NCI-H1092 (cell line): ENCODE measurements around the gene C18orf63.

Source experiments
- DNase-seq: peaks from one replicate; lab custom pipeline; 2025; lab: John Stamatoyannopoulos, UW

Gene C18orf63

DNA sequence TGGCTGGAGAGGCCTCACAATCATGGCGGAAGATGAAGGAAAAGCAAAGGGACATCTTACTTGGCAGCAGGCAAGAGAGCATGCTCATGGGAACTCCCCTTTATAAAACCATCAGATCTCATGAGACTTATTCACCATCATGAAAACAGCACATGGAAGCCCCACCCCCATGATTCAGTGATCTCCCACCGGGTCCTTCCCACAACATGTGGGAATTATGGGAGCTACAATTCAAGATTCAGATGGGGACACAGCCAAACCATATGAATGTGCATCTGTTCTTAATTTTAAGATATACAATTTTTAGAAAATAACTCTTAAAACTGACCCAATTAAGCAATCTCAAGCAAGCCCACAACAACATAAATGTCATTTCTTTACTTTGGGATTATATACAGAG is 12.6 kb downstream of the C18orf63 start:
- no peak for DNase-seq

DNA sequence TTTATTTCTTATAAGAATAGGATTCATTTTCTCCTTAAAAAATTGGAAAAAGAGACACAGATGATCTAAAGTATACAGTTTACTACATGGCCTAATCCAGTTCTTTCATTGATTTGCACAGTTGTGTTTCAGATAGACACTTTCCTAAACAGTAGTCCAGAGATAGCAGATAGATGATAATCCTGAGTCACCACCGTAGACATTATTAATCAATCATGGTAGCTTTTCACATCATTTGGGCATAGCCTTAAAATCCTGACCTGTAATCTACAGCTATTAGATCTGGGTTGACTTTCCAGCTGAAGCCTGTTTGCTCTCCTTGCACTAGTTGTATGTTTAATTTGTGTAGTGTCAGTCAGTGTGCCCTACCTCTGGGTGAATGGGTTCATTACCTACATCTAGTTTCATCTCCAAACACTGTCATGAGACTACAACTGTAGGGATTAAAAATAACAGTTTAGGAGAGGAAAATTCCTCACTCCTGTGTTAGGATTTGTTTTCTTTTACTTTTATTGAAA is 14.1 kb downstream of the C18orf63 start:
- DNase-seq, result no peak

DNA sequence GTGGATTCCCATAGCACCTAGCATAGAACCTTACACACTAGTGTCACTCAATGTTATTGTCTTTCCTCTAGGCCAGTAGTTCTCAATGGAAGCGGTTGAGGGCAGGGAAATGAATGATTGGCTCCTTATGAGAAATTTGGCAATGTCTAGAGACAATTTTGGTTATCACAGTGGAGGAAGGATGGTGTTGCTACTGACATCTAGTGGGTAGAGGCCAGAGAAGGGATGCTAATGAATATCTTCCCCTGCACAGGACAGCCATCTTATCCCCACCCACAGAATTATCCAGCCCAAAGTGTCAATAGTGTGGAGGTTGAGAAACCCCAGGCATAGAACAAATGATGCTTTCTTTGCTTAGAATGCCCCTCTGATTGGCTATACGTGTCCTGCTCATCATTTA is 15.8 kb downstream of the C18orf63 start:
- no peak for DNase-seq

DNA sequence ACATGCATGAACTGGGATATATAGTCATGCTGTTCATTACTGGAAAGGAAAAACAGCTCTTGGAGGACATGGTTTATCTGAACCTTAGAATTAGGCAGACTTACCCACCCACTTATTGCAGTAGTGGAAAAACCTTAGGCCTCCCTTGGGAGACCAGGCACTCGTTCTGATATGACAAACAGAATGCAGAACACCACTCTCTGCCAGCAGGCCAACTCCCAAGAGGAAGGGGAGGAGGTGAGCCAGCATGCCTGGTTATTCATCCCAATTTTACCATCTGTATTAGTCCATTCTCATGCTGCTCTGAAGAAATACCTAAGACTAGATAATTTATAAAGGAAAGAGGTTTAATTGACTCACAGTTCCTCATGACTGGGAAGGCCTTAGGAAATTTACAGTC is 17.5 kb downstream of the C18orf63 start:
- no peak for DNase-seq

DNA sequence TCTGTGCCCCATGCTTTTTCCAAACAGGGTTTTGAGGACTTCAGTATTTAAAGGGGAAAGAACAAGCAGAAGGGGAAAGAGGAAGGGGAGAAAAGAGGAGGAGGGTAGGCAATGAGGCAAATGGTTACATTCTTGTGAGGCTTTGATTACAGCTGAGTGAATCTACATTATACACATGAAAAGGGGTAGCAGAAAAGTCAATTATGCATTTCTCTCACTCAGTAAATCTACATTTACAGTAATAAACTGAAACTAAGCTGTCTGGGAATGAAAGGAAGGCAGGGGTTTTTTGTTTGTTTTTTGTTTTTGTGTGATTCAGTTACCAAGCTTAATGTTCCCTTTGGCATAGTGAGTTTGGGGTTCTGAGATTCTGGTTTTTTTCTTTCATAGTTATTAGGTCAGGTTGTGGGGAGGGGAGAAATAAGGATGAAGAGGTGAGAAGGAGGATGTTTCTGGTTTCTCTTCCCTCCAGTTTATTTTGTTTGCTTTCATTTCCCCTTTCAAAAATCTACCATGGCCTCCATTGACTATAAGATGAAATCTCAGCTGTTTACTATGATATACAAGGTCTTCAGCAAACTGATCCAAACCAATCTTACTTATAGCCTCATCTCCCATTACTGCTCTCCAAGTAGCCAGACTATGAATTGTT is 18.7 kb downstream of the C18orf63 start:
- no peak for DNase-seq

DNA sequence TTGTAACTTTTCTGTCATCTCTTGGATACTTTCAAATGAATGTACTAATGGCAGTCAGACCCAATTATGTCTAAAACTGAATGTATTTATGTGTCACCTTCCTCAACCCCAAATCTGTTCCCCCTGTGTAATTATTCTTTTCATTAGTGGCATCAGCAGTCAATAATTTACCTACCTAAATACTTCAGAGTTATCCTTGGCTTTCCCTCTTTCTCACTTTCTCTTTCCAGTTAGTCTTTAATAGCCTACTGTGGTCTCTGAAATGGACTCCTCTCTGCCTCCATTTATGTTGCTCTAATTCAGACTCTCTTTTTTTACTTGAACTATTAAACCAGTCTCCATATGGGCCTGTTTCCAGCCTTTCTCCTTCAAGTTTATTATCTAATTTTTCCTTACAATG is 21.0 kb downstream of the C18orf63 start:
- DNase-seq, result no peak

DNA sequence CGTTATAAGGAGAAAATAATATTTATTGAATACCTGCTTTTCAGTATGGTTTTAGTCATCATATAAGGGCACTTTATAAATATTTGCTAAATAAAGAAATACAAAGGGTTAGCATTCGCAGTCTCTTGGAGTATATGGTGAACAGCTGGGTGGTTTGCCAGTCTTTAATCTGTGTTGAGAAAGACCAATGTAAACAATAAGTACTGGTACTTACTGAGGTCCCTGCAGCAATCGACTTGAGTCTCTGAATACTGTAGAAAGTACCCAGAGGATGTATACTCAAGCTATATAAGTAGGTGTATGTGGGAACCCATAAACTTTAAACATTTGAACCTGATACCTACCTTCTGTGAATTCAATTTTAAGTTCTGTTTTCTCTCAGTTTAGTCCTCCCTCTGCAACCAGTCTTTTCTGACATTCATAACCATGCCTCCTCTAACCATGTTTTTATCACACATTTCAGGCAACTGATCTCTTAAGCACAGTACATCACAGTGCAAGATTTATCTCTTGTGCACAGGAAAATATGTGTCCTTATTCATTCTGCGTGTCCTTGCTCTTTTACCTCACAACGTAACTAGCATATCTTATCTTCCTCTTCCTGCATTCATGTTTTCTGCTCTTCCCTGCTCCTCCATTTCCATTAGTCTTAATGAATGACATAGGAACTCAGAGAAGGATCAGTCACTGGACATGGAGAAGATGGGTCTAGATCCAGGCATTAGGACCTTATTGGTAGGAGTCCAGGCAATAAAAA is 21.7 kb downstream of the C18orf63 start:
- no peak for DNase-seq

DNA sequence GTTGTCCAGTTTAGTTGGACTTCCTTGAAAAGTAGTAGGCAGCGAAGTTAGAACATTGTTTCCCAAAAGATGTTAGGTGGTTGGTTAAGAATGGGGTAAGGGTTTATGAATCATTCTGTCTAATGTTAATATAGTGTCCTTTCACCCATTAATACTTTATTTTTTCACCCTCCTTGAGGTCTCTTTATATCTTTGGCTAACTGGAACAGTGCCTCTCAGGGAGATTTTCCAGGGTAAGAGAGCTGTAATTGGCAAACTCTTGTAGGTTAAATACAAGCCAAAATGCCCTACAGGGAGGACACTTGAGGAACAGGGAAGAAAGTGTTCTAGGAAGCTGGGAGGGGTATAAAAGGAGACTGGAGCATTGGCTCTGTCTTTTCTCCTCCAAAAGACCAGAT is 22.3 kb downstream of the C18orf63 start:
- DNase-seq, result no peak

DNA sequence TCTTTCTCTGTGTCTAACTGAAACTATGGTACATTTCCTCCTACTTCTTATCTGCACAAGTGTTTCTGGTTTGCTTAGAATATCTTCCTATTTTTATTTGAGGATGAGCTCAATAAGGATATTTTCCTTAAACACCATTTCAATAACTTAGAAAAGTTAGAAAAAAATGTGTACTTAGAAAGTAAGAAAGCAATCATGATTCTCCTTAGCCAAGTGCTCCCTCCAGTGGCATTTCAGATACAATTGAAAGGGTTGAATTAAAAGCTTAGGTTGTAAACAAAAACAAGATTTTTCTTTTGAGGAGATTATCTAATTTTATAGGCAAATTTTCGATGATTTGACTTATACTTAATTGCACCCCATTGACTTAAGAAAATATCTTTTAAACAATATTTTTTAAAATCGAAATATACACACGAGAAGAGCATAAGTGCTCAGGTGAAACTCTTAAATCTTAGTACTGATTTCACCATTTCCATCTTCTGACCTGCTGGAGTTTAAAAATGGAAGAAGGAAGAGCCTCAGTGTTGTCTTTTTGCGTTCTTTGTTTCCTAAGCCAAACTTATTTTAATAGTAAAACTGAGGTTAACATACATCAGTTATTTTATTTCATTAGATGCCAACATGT is 26.9 kb downstream of the C18orf63 start:
- DNase-seq, result peak; percentile 8

DNA sequence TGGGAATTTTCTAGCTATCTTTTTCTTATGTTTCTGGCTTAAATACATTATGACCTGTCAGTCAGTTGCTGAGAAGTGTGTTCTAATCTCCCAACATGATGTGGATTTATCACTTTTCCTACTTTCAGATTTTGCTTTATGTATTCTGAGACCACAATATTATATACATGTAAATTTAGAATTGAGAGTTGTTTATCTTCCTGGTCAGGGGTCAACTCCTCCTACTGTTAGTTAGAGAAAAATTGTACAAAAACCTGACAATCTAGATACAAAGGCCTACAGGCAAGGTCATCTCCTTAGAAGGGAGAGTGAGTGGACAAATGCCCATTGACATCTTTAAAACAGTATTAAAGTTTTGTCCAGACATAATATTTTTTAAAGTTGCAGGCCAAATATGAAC is 30.6 kb downstream of the C18orf63 start:
- DNase-seq, result no peak

DNA sequence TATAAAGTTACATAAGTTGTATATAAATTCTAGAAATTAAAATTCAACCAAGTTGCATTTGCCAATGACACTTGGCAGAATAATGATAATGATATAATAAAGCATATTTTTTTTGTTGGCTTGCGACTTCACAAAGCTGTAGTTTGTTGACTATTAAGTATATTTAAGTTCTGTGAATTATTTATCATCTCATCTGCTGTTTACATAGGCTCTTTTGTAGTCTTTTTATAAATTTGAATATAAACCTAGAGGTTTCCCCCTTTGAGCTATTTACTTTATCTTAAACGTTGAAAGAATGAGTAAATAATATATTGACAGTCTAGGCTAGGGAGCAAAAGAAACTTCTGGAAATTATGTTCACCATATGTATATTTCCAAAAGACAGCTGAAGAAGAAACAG is 32.9 kb downstream of the C18orf63 start:
- no peak for DNase-seq

DNA sequence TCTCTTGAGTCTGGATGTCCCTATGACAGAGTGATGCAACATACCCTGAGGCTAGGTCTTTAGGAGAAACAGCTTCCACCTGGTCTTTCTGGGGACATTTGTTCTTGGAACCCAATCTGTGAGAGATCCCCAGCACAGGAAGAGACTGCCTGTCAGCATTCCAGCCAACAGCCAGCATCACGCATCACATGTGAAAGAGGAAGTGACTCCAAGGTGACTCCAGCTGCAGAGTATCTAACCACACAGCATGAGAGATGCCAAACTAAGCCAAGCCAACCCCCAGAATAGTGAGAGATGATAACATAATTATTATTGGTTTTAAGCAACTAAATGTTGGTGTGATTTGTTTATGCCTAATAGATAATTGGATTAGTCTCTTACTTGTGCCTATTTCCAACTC is 35.7 kb downstream of the C18orf63 start:
- no peak for DNase-seq

DNA sequence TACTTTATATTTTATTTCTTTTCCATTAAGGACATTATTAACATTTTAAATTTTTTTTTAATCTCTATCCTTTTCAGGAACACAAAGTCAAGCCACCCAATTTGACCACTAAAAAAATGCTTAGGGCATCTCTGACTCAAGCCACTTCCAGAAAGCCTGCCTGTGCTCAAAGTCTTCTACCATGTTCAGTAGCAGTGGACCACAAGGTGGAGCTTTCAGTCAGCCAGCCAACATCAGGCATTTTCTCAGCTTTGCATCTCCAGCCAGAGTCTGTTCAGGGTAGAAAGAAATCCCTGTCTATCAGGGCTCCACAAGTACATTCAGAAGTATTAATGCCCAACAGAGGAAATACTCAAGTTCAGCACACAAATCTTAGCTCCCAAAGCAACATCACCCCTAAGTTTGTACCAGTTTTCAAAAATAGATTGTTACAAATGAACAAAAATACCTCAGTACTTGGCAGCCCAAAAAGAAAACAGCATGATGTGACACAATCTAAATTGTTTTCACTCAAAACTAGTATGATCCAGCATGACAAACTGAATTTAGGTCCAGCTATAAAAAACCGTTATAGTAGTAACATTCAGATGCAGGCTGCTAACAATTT is 37.6 kb downstream of the C18orf63 start:
- peak; percentile 44 for DNase-seq

DNA sequence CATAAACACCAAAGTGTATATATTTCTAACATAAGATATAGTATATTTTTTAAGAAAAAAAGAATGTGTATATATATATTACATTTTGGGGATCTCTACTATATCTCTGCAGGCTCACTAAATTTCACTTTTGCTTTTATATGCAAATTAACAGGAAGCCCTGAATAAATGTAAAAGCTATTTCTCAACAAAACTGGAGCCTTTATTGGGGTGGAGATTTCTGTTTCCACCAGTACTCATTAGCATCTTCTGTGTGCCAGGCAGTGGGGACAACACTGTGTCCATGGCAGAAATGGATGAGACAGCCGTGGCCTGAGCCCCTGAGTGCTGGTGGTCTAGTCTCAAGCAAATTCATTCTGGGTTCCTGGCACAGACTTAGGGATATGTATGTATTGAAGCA is 41.3 kb downstream of the C18orf63 start:
- DNase-seq, result no peak

DNA sequence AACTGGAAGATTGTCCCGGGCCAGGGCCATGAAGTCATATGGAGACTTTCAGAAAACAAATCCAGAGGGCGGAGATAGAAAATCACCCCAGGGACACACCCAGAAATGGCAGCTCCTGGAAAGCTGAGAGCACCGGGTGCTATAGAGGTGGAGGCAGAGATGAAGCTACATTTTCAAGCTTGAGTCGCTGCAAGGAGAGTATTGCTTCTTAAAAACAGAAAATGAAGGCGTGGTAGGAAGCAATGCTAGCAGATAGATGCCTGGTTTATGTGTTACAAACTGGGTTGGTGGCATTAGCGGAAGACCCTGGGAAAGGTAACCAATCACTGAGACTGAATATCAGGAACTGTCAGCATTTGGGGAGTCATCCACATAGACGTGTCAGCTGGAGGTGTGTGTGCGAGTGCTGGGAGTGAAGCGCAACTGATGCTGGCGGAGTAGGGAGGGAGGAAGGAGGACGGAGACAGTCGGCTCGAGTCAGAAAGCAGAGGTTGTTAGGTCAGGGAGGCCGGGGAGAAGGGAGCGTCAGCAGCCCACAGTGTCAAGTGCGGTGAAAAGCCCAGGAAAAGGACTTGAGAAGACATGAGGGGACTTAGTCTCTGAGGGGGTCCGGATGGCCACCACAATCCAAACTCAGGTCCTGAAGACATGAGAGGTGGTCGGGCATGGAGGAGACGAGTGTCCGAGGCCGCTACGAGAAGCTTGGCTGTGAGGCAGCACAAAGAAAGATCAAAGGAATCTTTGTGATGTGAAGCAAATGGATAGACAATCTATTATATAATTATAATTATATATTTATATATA is 45.4 kb downstream of the C18orf63 start:
- no peak for DNase-seq

DNA sequence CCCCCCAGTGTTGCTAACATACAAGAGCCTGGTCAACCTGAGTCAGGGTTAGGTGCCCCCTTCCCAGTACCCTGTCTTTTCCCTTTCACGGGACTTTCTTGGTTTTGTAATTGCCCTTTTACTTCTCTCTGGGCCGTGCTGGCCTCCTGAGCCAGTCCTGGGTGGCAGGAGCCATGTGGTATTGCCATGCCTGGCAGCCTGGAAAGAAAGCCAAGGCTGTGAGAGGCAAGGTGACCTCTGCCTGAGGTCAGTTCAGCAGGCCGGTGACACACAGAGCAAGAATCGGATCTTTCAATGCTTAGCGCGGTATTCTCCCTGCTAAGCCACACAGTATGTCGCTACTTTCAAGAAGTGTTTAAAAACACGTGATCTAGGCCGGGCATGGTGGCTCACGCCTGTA is 52.3 kb downstream of the C18orf63 start:
- DNase-seq, result no peak

DNA sequence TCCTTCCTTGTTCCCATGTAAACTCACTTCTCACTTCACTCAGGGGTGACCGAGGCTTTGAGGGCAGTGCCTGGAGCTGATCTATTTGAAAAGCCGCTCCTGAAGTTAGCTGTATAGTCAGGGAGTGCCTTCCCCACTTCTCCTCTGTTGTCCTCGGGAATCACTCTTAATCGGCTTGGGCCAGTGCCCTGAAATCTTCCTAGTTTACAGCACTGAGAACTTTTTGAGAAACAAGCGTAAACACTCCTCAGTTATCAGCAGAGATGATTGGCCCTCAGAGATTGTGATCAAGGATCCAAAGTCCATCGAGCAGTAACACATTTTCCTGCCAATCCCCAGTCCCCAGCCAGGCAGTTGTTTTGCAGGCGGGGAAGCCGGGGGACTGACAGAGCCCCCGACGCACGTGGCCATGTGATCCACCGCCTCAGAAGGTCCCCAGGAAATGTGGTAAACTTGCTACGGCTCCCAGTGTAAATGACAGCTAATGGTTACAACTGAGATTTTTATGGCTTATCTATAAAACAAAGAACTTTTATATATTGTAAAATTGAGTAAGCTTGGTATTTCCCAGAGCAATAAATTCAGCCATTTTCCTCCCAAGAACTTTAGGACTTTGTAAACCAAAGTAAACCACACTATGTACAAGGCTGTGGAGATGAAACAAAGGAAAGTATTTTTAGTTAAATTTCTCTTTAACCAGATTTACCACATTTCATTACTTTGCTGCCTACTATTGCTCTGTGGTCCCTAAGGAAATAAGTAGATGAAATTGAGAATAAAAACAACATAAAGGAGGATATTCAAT is 53.5 kb downstream of the C18orf63 start:
- no peak for DNase-seq

DNA sequence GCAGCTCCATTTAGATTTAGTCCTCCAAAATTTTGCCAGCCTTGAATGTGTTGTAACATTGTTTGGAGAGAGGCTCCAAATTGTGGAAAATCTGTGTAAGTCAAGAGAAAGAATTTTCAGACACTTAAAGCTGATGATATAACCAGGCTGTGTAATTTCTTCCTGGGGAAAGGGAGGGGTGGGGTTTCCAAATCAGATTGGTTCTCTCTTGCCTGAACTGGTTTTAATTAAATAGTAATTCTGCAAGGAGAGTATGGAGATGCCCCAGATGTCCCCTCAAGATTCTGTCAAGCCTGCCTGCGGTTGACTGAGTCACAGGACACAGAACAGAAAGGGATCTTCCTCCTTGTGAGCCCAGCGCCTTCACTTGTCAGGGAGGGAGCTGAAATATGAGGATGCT is 54.5 kb downstream of the C18orf63 start:
- DNase-seq, result no peak

DNA sequence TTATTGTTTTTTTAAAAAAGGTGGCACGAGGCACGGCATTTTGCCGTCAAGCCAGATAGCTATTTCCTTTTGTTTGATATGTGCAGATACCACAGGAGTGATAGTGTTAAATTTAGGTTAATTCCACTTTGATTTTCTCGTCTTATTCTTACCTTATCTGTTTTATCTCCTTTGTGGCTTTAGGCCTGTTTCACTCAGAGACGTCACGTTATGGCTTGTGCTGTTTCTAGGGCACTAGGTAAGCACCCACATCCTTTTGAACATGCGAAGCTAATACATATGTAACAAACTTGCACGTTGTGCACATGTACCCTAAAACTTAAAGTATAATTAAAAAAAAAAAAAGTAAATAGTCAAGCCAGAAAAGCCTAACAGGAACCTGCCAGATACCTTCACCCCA is 57.8 kb downstream of the C18orf63 start:
- DNase-seq, result no peak

DNA sequence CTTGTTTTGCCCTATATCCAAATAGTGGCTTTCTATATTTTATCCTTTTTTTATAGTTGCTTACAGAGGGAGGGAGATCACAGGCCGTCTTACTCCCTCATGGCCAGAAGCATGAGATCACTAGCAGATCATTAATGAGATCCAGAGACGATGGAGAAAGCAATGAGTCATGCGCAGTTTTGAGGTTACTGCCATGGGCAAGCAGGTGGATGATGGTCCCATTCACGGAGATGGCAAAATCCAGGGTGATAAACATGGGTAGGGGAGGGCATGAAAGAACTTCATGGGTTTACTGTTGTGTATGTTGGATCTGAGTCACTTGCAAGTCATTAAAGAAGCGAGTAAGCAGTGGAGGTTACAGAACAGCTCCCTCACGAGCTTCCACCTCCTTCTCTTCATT is 60.4 kb downstream of the C18orf63 start:
- DNase-seq, result no peak

DNA sequence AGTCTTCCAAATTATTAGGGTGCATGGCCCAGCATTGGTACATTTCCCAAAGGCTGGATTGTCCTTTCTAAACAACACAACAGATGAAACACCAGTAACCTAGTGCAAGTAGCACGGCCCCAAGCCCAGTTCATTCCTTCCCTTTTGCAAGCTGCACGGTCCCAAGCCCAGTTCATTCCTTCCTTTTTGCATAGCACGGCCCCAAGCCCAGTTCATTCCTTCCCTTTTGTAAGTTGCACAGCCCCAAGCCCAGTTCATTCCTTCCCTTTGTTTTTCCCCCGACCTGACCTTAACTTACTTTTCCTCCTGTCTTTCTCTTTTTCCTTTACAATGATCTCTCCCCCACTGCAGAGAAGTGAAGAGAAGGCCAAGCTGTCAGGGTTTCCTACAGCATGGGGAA is 60.9 kb downstream of the C18orf63 start:
- DNase-seq, result no peak
